M059J (cell line): ENCODE results near the gene PHACTR3. TPM values are rescaled to one million over a fixed set of nuclear protein-coding genes. Genes with fewer than 3 reads are reported as not detected.
A peak's percentile ranks its signal among the peaks of the same experiment; 100 is the strongest.
"Not testable (repeated sequence)": the region's sequence is repeated elsewhere in the genome, so short reads cannot be mapped to it uniquely, and the experiment has no call there.

Experiments used
- DNase-seq: peaks from one replicate; pipeline ENCODE4 v3.0.0-alpha.2; 2012; ENCODE audit warnings: low read depth
- total RNA-seq: library from RNA; depleted of rRNA; stranded (reverse); fragments of >200 nt; shearing (Covaris generic); gene quantifications from 2 replicates; pipeline ENCODE4 v1.2.3, GENCODE V29; 2014

PHACTR3 gene
- total RNA-seq, 1 experiment from 2014 or later: not detected

GRCh38 chr20:59828125-59829053, 224.0 kb downstream of the PHACTR3 start:
- no peak for DNase-seq

- no peak for DNase-seq
Observed at GRCh38 chr20:59829054-59829785, 224.9 kb downstream of the PHACTR3 start.

- no peak for DNase-seq
Observed at GRCh38 chr20:59829786-59830664, 225.7 kb downstream of the PHACTR3 start.

- no peak for DNase-seq
Observed at GRCh38 chr20:59830665-59831023, 226.3 kb downstream of the PHACTR3 start.

GRCh38 chr20:59831024-59831915, 226.9 kb downstream of the PHACTR3 start:
- no peak for DNase-seq

GRCh38 chr20:59831916-59832270, 227.6 kb downstream of the PHACTR3 start:
- DNase-seq: no peak

GRCh38 chr20:59832406-59833363, 228.3 kb downstream of the PHACTR3 start:
- DNase-seq: no peak

- no peak for DNase-seq
Observed at GRCh38 chr20:59835057-59835447, 230.7 kb downstream of the PHACTR3 start.

- no peak for DNase-seq
Observed at GRCh38 chr20:59835448-59836395, 231.4 kb downstream of the PHACTR3 start.

- no peak for DNase-seq
Observed at GRCh38 chr20:59836767-59837166, 232.4 kb downstream of the PHACTR3 start.

- no peak for DNase-seq
Observed at GRCh38 chr20:59837623-59838394, 233.5 kb downstream of the PHACTR3 start.

- DNase-seq: no peak
Observed at GRCh38 chr20:59839400-59839799, 235.1 kb downstream of the PHACTR3 start.

GRCh38 chr20:59845472-59845871, 241.1 kb downstream of the PHACTR3 start:
- no peak for DNase-seq

GRCh38 chr20:59848182-59848581, 243.8 kb downstream of the PHACTR3 start:
- no peak for DNase-seq

GRCh38 chr20:59850018-59850641, 245.8 kb downstream of the PHACTR3 start:
- peak; percentile 43 for DNase-seq

- DNase-seq: not testable (repeated sequence)
Observed at GRCh38 chr20:59856526-59856925, 252.2 kb downstream of the PHACTR3 start.

GRCh38 chr20:59856941-59857340, 252.6 kb downstream of the PHACTR3 start:
- DNase-seq: not testable (repeated sequence)
